SK-N-MC (cell line): ENCODE results near the gene ESF1.

ENCODE experiments used
- EZH2 ChIP-seq: fragments of 200-600 bp; sonication (generic); IDR thresholded peaks from one replicate; pipeline ENCODE4 v1.6.1; 2017; ENCODE audit warnings: antibody characterized with exemption
- FOXP2 ChIP-seq: optimal IDR thresholded peaks from 2 replicates; pipeline ENCODE3; 2011; ENCODE audit warnings: mild to moderate bottlenecking, moderate library complexity; ENCODE audit not compliant: insufficient read depth; ENCODE audit errors: extremely low read length, control extremely low read depth
- POLR2AphosphoS5 ChIP-seq: IDR thresholded peaks from 2 replicates; pipeline ENCODE4 v1.6.1; 2012; ENCODE audit warnings: mild to moderate bottlenecking, low read depth, low read length, borderline replicate concordance

GRCh38 chr20:13819885-13820645 is 35.3 kb upstream of the ESF1 start:
- no peak for TF ChIP-seq EZH2
- TF ChIP-seq POLR2AphosphoS5 = no peak
- no peak for TF ChIP-seq FOXP2
